GM12801 (cell line): ENCODE data around the gene EIF4EBP2.

Experiments used
- TF ChIP-seq, protein P1 (sequence below): IDR thresholded peaks from one replicate; pipeline ENCODE4 v1.5.1; 2011; ENCODE audit warnings: control low read depth; ENCODE audit not compliant: insufficient read length; ENCODE audit errors: extremely low read depth

Gene EIF4EBP2

DNA sequence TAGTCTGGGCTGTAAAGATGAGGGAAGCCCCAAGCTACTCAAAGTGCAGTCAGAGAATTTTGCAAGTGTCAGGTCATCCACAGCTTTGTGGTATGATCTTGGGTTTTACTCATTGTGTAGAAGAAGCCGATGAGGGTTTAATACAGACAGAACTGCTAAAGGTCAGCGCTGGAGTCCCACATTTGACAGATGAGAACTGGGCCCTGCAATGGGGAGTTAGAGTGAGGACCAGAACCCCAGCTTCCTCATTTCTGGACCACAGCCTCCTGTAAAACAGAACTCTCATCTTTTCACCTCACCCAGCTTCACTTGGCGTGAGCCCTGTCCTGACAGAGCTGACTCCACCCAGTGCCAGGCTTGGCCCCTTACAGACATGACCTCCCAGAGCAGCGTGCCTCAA lies 41.6 kb upstream of the EIF4EBP2 start:
- TF ChIP-seq, protein P1, sequence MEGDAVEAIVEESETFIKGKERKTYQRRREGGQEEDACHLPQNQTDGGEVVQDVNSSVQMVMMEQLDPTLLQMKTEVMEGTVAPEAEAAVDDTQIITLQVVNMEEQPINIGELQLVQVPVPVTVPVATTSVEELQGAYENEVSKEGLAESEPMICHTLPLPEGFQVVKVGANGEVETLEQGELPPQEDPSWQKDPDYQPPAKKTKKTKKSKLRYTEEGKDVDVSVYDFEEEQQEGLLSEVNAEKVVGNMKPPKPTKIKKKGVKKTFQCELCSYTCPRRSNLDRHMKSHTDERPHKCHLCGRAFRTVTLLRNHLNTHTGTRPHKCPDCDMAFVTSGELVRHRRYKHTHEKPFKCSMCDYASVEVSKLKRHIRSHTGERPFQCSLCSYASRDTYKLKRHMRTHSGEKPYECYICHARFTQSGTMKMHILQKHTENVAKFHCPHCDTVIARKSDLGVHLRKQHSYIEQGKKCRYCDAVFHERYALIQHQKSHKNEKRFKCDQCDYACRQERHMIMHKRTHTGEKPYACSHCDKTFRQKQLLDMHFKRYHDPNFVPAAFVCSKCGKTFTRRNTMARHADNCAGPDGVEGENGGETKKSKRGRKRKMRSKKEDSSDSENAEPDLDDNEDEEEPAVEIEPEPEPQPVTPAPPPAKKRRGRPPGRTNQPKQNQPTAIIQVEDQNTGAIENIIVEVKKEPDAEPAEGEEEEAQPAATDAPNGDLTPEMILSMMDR = no peak

DNA sequence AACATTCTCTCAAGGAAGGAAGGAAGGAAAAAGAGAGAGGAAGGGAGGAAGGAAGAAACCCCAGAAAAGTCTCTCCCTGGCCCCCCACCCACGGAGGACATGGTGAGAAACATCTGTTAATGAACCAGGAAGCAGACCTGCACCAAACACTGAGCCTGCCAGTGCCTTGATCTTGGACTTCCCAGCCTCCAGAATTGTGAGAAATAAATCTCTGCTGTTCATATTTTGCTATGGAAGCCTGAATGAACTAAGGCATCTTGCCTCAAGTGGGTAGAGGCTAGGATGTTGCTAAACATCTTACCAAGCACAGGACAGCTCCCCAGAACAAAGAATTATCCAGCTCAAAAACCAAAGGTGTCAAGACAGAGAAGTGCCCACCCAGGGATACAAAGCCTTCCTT lies 40.7 kb upstream of the EIF4EBP2 start:
- TF ChIP-seq, protein P1 = no peak

DNA sequence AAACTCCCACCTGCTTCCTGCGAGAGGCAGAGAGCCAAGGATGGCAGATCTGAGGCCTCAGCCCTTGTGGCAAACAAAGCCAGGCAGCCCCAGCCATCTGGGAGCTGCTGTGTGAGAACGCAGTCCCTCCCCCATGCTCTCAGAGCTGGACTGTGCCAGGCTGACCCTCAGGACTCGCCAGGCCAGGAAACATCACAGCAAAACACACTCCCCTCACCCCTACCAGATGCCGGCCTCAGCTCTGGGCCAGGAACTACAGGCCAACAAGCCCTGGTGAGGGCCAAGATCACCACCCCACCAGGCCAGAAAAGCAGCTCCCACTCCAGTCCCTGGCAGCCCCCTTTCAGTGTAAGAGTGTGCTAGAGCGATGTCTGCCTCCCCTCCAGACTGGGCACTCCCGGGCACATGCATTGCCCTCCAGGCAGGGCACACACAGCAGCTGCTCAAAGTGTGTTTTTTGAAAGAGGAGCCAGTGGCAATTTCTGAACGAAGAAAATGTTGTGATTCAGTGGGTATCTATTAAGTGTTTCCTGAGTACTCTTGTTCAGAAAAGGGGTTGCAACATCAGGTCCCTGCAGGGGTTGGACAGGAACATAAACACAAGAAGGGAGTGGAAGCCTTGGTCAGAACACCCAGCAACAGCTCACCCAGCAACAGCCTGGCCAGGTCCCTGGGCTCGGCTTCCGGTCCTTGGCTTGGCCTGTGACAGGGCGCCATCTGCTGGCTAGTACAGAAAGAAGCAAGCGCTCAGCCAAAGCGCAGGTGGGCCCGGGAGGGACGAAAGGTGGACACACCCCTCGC lies 39.8 kb upstream of the EIF4EBP2 start:
- TF ChIP-seq, protein P1 = no peak

DNA sequence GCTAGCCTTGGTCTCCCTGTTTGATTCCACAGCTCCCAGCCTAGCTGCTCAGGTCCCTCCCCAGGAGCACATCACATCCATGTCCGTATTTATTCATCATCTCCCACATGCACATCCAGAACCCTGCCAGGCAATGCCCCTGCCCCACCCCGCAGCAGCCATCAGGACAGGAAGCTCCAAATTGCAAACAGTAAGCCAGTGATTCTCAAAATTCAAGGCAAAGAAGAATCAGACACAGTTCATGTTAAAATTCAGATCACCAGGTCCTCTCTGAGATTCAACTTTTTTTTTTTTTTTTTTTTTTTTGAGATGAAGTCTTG lies 39.2 kb upstream of the EIF4EBP2 start:
- TF ChIP-seq, protein P1 = no peak

DNA sequence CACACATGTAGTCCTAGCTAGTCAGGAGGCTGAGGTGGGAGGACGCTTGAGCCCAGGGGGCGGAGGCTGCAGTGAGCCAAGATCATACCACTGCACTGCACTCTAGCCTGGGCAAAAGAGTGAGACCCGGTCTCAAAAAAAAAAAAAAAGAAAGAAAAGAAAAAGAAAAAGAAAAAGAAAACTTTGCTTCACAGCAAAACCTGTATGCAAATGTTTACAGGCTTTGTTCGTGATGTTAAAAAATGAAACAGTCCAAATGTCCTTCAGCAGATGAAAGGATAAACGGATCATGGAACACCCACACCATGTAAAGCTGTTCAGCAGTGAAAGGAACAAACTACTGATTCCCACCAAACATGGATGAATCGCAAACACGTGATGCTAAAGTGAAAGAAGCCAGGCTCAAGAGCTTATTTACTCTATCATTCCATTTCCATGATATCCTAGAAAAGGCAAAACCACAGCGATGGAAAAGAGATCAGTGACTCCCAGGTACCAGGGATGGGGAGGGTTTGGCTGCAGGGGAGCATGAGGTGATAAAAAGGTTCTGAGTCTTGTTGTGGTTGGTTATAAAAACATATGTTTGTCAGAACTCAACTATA lies 36.6 kb upstream of the EIF4EBP2 start:
- TF ChIP-seq, protein P1 = no peak

DNA sequence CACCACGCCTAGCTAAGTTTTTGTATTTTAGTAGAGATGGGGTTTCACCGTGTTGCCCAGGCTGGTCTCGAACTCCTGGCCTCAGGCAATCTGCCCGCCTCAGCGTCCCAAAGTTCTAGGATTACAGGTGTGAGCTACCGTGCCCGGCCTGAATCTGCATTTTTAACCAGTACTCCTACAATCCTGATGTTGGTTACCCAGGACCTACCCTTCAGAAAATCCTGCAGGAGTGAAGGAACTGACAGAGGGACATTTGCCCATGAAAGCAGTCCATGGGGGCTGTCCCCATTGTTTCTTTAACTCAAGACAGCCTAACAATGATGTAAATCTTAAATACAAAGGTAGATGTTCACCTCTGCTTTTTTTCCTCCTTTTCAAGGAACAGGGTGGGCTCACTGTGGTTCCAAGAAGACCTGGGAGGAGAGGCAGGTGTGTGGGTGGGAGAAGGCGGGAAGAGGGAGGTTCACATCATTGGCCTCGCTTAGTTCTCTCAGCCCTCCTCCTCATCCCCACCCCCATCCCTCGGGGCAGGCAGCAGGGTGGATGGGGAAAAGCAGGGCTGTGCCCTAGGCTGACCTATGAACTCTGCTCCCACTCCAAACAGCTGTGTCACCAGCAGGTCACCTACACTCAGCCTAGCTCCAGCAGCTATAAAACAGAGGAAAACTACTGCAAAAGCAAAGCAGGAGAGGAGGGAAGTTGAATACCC lies 35.0 kb upstream of the EIF4EBP2 start:
- TF ChIP-seq, protein P1 = no peak

DNA sequence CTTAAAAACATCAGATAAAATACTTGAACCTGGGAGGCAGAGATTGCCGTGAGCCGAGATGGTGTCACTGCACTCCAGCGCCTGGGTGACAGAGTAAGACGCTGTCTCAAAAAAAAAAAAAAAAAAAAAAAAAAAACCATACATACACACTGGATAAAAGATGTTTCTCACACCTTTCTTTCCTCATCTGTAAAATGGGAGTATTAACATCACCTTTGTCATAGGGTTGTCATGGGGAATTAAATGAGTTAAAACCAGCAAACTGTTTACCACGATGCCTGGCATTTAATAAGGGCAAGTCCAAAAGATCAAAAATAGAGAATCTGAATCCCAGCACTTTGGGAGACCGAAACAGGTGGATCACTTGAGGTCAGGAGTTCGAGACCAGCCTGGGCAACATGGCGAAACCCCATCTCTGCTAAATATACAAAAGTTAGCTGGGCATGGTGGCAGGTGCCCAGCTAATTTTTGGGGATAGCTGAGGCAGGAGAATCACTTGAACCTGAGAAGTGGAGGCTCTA lies 34.4 kb upstream of the EIF4EBP2 start:
- TF ChIP-seq, protein P1 = no peak
